Smooth muscle cell (in vitro differentiated cells): ENCODE results near the gene P2RY12. TPM values are rescaled to one million over a fixed set of nuclear protein-coding genes. Genes with fewer than 3 reads are reported as not detected.

ENCODE experiments used
- DNase-seq: peaks from one replicate; lab custom pipeline; 2025; ENCODE audit not compliant: unreplicated experiment; lab: John Stamatoyannopoulos, UW
- H2AFZ ChIP-seq: fragments of 200-600 bp; sonication (generic); 2 replicates; pipeline ENCODE4 v1.6.0; 2016; ENCODE audit warnings: antibody characterized with exemption, low read depth, mild to moderate bottlenecking
- H3F3A ChIP-seq: fragments of 200-600 bp; sonication (generic); 2 replicates; pipeline ENCODE4 v1.6.0; 2017; ENCODE audit warnings: antibody characterized with exemption, low read depth
- H3K27ac ChIP-seq: fragments of 200-600 bp; sonication (generic); 2 replicates; pipeline ENCODE4 v1.5.1; 2016; ENCODE audit warnings: low read depth, mild to moderate bottlenecking
- H3K27me3 ChIP-seq: fragments of 200-600 bp; sonication (generic); 2 replicates; pipeline ENCODE4 v1.6.1; 2016; ENCODE audit warnings: low read depth, mild to moderate bottlenecking
- H3K36me3 ChIP-seq: fragments of 200-600 bp; sonication (generic); 2 replicates; pipeline ENCODE4 v1.5.1; 2016; ENCODE audit warnings: low read depth
- H3K4me1 ChIP-seq: fragments of 200-600 bp; sonication (generic); 2 replicates; pipeline ENCODE4 v1.5.1; 2016; ENCODE audit warnings: low read depth
- H3K4me2 ChIP-seq: fragments of 200-600 bp; sonication (generic); 2 replicates; pipeline ENCODE4 v1.6.0; 2016; ENCODE audit warnings: mild to moderate bottlenecking
- H3K4me3 ChIP-seq: fragments of 200-600 bp; sonication (generic); 2 replicates; pipeline ENCODE4 v1.5.1; 2016; ENCODE audit warnings: mild to moderate bottlenecking
- H3K79me2 ChIP-seq: fragments of 200-600 bp; sonication (generic); 2 replicates; pipeline ENCODE4 v1.6.0; 2016; ENCODE audit warnings: low read depth, mild to moderate bottlenecking
- H3K9ac ChIP-seq: fragments of 200-600 bp; sonication (generic); 2 replicates; pipeline ENCODE4 v1.6.0; 2016; ENCODE audit warnings: low read depth
- H3K9me3 ChIP-seq: fragments of 200-600 bp; sonication (generic); replicated peaks from 2 replicates; pipeline ENCODE4 v1.5.1; 2016; ENCODE audit warnings: low read depth
- H4K20me1 ChIP-seq: fragments of 200-600 bp; sonication (generic); 2 replicates; pipeline ENCODE4 v1.6.0; 2016; ENCODE audit warnings: low read depth
- WGBS: methylation state at CpG from one replicate; pipeline ENCODE4 v1.1.7; 2016; ENCODE audit warnings: low lambda C conversion rate; 5-methylcytosine and 5-hydroxymethylcytosine counted together
- polyA plus RNA-seq: library from polyadenylated mRNA; unstranded; fragments of >200 nt; fragmentation: Nextera tagmentation; extraction: Ambion mirVana; gene quantifications from 2 replicates; pipeline ENCODE4 v1.2.1, GENCODE V29; 2016
- total RNA-seq: library from RNA; depleted of rRNA; stranded (reverse); fragments of >200 nt; gene quantifications from 2 replicates; pipeline ENCODE4 v1.2.3, GENCODE V29; 2014
- TF ChIP-seq, protein P1 (sequence below): fragments of 200-600 bp; sonication (generic); IDR thresholded peaks from 2 replicates; pipeline ENCODE4 v1.5.1; 2017; ENCODE audit warnings: borderline replicate concordance, mild to moderate bottlenecking, antibody characterized with exemption; ENCODE audit not compliant: insufficient read depth, poor library complexity, severe bottlenecking

P2RY12 gene
- total and polyA plus RNA-seq, 2 experiments from 2014 or later = not detected

GRCh38 chr3:151383956-151384355, 597 bp downstream of the P2RY12 start:
- H3K4me1 ChIP-seq = no peaks in the 10 kb centered on the region
- H3K9me3 ChIP-seq = no peaks in the 10 kb centered on the region
- no peaks in the 10 kb centered on the region for H3K36me3 ChIP-seq
- no peak overlapping the region for H2AFZ ChIP-seq
- H3K9ac ChIP-seq = no peak overlapping the region
- no peak overlapping the region for H3K4me2 ChIP-seq
- WGBS = 98% methylated on average over 3 of the region's 3 CpGs
- TF ChIP-seq, protein P1, sequence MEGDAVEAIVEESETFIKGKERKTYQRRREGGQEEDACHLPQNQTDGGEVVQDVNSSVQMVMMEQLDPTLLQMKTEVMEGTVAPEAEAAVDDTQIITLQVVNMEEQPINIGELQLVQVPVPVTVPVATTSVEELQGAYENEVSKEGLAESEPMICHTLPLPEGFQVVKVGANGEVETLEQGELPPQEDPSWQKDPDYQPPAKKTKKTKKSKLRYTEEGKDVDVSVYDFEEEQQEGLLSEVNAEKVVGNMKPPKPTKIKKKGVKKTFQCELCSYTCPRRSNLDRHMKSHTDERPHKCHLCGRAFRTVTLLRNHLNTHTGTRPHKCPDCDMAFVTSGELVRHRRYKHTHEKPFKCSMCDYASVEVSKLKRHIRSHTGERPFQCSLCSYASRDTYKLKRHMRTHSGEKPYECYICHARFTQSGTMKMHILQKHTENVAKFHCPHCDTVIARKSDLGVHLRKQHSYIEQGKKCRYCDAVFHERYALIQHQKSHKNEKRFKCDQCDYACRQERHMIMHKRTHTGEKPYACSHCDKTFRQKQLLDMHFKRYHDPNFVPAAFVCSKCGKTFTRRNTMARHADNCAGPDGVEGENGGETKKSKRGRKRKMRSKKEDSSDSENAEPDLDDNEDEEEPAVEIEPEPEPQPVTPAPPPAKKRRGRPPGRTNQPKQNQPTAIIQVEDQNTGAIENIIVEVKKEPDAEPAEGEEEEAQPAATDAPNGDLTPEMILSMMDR = no peak
- no peaks in the 10 kb centered on the region for H3K27me3 ChIP-seq
- no peak overlapping the region for H3K27ac ChIP-seq
- no peaks in the 10 kb centered on the region for H3F3A ChIP-seq
- no peak overlapping the region for H3K4me3 ChIP-seq
- H4K20me1 ChIP-seq = no peaks in the 10 kb centered on the region
- H3K79me2 ChIP-seq = no peaks in the 10 kb centered on the region
- DNase-seq = no peak

GRCh38 chr3:151383111-151383510, 1.4 kb downstream of the P2RY12 start:
- Histone ChIP-seq H2AFZ (no peak overlapping the region), H3K4me3 (no peak overlapping the region), H3K79me2 (no peaks in the 10 kb centered on the region), H4K20me1 (no peaks in the 10 kb centered on the region), H3F3A (no peaks in the 10 kb centered on the region), H3K4me1 (no peaks in the 10 kb centered on the region), H3K9ac (no peak overlapping the region), H3K4me2 (no peak overlapping the region), H3K27me3 (no peaks in the 10 kb centered on the region), H3K9me3 (no peaks in the 10 kb centered on the region), H3K27ac (no peak overlapping the region), H3K36me3 (no peaks in the 10 kb centered on the region)
- DNase-seq = no peak
- TF ChIP-seq, protein P1 = no peak
- 93% methylated on average over 2 of the region's 2 CpGs for WGBS

DNA sequence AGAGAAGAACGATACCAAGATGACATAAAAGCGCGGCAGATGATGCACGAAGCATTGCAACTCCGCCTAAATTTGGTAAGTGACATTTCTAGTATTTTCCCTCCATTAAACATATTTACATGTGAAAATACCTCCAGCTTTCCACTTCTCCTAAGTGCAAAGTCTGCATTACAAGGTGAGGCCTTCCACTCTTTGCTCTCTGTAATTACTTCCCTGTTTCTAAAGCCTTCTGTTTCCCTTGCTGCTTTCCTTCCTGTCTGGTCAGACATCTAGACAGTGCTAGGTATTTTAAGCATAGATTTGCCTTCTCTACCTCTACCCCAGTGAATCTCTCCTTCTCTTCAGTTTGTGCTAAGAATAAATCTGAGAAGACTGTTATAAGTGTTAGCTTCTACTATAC, 1.9 kb downstream of the P2RY12 start:
- Histone ChIP-seq H4K20me1 (no peaks in the 10 kb centered on the region), H3K36me3 (no peaks in the 10 kb centered on the region), H3K4me3 (no peak overlapping the region), H3F3A (no peaks in the 10 kb centered on the region), H3K27me3 (no peaks in the 10 kb centered on the region), H3K9ac (no peak overlapping the region), H3K4me1 (no peaks in the 10 kb centered on the region), H3K27ac (no peak overlapping the region), H3K4me2 (no peak overlapping the region), H2AFZ (no peak overlapping the region), H3K9me3 (no peaks in the 10 kb centered on the region), H3K79me2 (no peaks in the 10 kb centered on the region)
- TF ChIP-seq, protein P1 = no peak
- 98% methylated on average over 5 of the region's 5 CpGs for WGBS
- no peak for DNase-seq

DNA sequence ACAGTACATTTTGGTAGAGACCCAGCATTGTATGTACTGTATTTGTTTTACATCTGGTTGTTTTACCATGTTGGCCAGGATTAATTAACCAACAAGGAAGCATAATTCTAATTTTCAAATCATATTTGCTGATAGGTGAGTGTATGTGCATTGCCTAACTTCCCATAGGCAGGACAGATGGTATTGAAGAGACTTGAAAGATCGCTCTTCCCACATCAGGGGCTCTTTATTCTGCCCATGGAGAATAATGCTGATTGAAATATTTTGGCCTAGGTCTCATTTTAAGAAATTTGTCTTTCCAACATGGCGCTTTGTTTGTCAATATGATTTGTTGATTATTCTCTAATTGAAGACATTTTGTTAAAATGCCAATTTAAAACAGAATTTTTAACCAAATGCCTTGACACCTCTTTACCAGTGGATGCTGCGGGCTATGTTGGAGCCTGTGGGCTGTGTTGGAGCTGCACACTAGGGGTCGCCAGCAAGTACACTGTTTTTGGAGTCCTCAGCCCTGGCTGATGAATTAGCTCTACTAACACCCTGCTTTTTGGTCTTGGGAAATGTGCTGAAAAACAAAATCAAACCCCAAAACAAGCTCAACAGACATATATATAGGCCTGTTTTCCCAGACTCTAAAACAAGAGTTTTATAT, 5.3 kb downstream of the P2RY12 start:
- H3K4me3 ChIP-seq = no peak overlapping the region

More for the DNA sequence above, 5.3 kb downstream of the P2RY12 start:
- Histone ChIP-seq H3K36me3 (no peaks in the 10 kb centered on the region), H2AFZ (no peak overlapping the region), H3K9ac (no peak overlapping the region), H3K27ac (no peak overlapping the region), H3F3A (no peaks in the 10 kb centered on the region), H3K4me1 (no peaks in the 10 kb centered on the region), H3K27me3 (no peaks in the 10 kb centered on the region), H3K9me3 (no peaks in the 10 kb centered on the region), H3K4me2 (no peak overlapping the region), H3K79me2 (no peaks in the 10 kb centered on the region), H4K20me1 (no peaks in the 10 kb centered on the region)
- DNase-seq = peak; percentile 7
- TF ChIP-seq, protein P1 = peak; percentile 83
- 45% methylated on average over 4 of the region's 4 CpGs for WGBS
